Measurements from ENCODE around the gene TPPP2. TPM values are rescaled to one million over a fixed set of nuclear protein-coding genes. Genes with fewer than 3 reads are reported as not detected.

The TPPP2 gene
- total RNA-seq, 1 donor from 2014 or later, result 0.84 TPM

DNA sequence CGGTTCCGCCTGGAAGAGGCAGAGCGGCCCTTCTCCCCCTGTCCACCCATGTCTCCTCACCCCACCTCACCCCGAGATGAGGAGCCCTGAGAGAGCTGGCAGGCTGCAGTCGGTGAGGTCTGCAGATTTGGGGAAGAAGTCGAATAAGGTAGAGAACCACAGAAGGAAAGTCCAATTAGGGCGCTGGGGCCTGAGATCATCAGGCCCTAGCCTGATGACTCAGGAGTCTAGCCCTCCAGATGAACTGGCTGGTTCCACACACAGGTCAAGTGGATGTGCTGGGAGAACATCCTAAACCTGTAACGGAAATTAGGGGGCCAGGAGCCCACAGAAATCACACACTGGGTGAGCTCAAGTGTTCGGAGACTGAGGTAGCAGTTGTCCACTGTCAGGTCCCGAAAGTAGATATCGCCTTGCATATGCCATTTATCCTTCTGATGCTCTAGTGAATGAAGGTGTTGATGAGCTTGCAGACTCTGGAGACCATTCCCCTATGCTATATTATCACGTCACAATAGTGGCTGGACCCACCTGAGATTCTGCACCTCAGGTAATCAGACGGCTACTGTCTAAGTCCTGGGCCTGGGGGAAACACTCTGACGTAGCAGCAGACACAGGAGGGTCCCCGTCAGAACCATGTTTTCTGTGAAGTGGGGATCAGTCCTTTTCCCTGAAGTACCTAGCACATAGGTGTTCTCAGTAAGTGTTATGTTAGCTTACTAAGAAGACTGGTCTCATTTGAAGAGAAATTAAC, 41.1 kb upstream of the TPPP2 start:
- H3K36me3 Mint-ChIP-seq (ENCODE audit: insufficient read depth), result peaks cover 9% of the 10 kb centered on the region
- H3K4me3 Mint-ChIP-seq (ENCODE audit: low read depth), result peak overlapping the region; percentile 39
- DNase-seq (ENCODE audit: low spot score, unreplicated experiment), result no peak
- TF ChIP-seq CTCF (IDR thresholded peaks at IDR 0.05; ENCODE audit: unreplicated experiment), result no peak
- peaks cover 11% of the 10 kb centered on the region for H3K4me1 Mint-ChIP-seq (ENCODE audit: low read depth)
- no peaks in the 10 kb centered on the region for H3K9me3 Mint-ChIP-seq (ENCODE audit: low read depth)
- no peaks in the 10 kb centered on the region for H3K27me3 Mint-ChIP-seq
- H3K27ac Mint-ChIP-seq, result no peak overlapping the region

- Mint-ChIP-seq H3K4me3 (ENCODE audit: low read depth) (peak overlapping the region; percentile 91), H3K27ac (peak overlapping the region; percentile 98), H3K9me3 (ENCODE audit: low read depth) (no peaks in the 10 kb centered on the region), H3K27me3 (no peaks in the 10 kb centered on the region), H3K4me1 (ENCODE audit: low read depth) (peaks cover 11% of the 10 kb centered on the region), H3K36me3 (ENCODE audit: insufficient read depth) (peaks cover 10% of the 10 kb centered on the region)
- DNase-seq (ENCODE audit: low spot score, unreplicated experiment), result no peak
- no peak for TF ChIP-seq CTCF (IDR thresholded peaks at IDR 0.05; ENCODE audit: unreplicated experiment)
Measured at GRCh38 chr14:20989471-20989786, 40.6 kb upstream of the TPPP2 start.

- peak within 1 kb of the TSS; percentile 98 for H3K27ac Mint-ChIP-seq
- DNase-seq (ENCODE audit: low spot score, unreplicated experiment), result peak; percentile 67
- TF ChIP-seq CTCF (IDR thresholded peaks at IDR 0.05; ENCODE audit: unreplicated experiment), result peak; percentile 49
- H3K9me3 Mint-ChIP-seq (ENCODE audit: low read depth), result no peaks in the 10 kb centered on the region
- H3K27me3 Mint-ChIP-seq, result no peaks in the 10 kb centered on the region
- H3K4me1 Mint-ChIP-seq (ENCODE audit: low read depth), result peaks cover 11% of the 10 kb centered on the region
- peaks cover 13% of the 10 kb centered on the region for H3K36me3 Mint-ChIP-seq (ENCODE audit: insufficient read depth)
- peak within 1 kb of the TSS; percentile 91 for H3K4me3 Mint-ChIP-seq (ENCODE audit: low read depth)
Measured at GRCh38 chr14:20989787-20990600, 40.0 kb upstream of the TPPP2 start, which contains the start of gene METTL17. METTL17 (plus strand) TSS chr14:20989980; CDS start chr14:20990003, 23 bp downstream.

DNA sequence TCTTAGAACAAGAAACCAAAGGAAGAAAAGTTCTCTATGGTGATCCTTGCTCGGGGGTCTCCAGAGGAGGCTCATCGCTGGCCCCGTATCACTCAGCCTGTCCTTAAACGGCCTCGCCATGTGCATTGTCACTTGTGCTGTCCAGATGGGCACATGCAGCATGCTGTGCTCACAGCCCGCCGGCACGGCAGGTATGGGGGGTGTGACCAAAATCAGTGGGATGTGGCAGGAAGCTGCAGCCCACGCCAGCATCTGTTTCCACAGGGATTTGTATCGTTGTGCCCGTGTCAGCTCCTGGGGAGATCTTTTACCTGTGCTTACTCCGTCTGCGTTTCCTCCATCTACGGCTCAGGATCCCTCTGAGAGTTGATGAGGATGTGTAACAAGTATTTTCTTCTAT, 33.5 kb upstream of the TPPP2 start:
- H3K36me3 Mint-ChIP-seq (ENCODE audit: insufficient read depth), result peaks cover 19% of the 10 kb centered on the region
- H3K27me3 Mint-ChIP-seq, result peaks cover 3% of the 10 kb centered on the region
- no peaks in the 10 kb centered on the region for H3K9me3 Mint-ChIP-seq (ENCODE audit: low read depth)
- no peak overlapping the region for H3K27ac Mint-ChIP-seq
- no peak for DNase-seq (ENCODE audit: low spot score, unreplicated experiment)
- peaks cover 22% of the 10 kb centered on the region for H3K4me1 Mint-ChIP-seq (ENCODE audit: low read depth)
- no peak overlapping the region for H3K4me3 Mint-ChIP-seq (ENCODE audit: low read depth)
- TF ChIP-seq CTCF (IDR thresholded peaks at IDR 0.05; ENCODE audit: unreplicated experiment), result no peak

GRCh38 chr14:20997115-20997514, 32.9 kb upstream of the TPPP2 start:
- Mint-ChIP-seq H3K36me3 (ENCODE audit: insufficient read depth) (peaks cover 16% of the 10 kb centered on the region), H3K27me3 (peaks cover 3% of the 10 kb centered on the region), H3K4me1 (ENCODE audit: low read depth) (peaks cover 19% of the 10 kb centered on the region), H3K9me3 (ENCODE audit: low read depth) (no peaks in the 10 kb centered on the region), H3K4me3 (ENCODE audit: low read depth) (peak overlapping the region; percentile 35), H3K27ac (peak overlapping the region; percentile 87)
- no peak for TF ChIP-seq CTCF (IDR thresholded peaks at IDR 0.05; ENCODE audit: unreplicated experiment)
- no peak for DNase-seq (ENCODE audit: low spot score, unreplicated experiment)

Measured in progenitor cell of endocrine pancreas (in vitro differentiated cells).